ENCODE results near the gene TMC1.

The TMC1 gene

GRCh38 chr9:72779614-72780013, 258.2 kb downstream of the TMC1 start:
- no peak for TF ChIP-seq CTCF (conservative IDR thresholded peaks at IDR 0.05; ENCODE audit: low read depth, low read length)
- no peak overlapping the region for H3K4me3 ChIP-seq (ENCODE audit: low read length)
- DNase-seq (ENCODE audit: low read depth) = no peak

- no peak for DNase-seq (ENCODE audit: low read depth)
- H3K4me3 ChIP-seq (ENCODE audit: low read length) = no peak overlapping the region
- TF ChIP-seq CTCF (conservative IDR thresholded peaks at IDR 0.05; ENCODE audit: low read depth, low read length) = no peak
These were observed 265.5 kb downstream of the TMC1 start for GRCh38 chr9:72786948-72787347.

- H3K4me3 ChIP-seq (ENCODE audit: low read length) = no peak overlapping the region
- no peak for TF ChIP-seq CTCF (conservative IDR thresholded peaks at IDR 0.05; ENCODE audit: low read depth, low read length)
- no peak for DNase-seq (ENCODE audit: low read depth)
These were observed 267.7 kb downstream of the TMC1 start for GRCh38 chr9:72788966-72789735.

- no peak overlapping the region for H3K4me3 ChIP-seq (ENCODE audit: low read length)
- no peak for TF ChIP-seq CTCF (conservative IDR thresholded peaks at IDR 0.05; ENCODE audit: low read depth, low read length)
- DNase-seq (ENCODE audit: low read depth) = no peak
These were observed 268.5 kb downstream of the TMC1 start for GRCh38 chr9:72789885-72790284.

- no peak for DNase-seq (ENCODE audit: low read depth)
- H3K4me3 ChIP-seq (ENCODE audit: low read length) = no peak overlapping the region
- TF ChIP-seq CTCF (conservative IDR thresholded peaks at IDR 0.05; ENCODE audit: low read depth, low read length) = no peak
These were observed 269.6 kb downstream of the TMC1 start for GRCh38 chr9:72790989-72791388.

- TF ChIP-seq CTCF (conservative IDR thresholded peaks at IDR 0.05; ENCODE audit: low read depth, low read length) = no peak
- H3K4me3 ChIP-seq (ENCODE audit: low read length) = no peak overlapping the region
- DNase-seq (ENCODE audit: low read depth) = no peak
These were observed 270.0 kb downstream of the TMC1 start for GRCh38 chr9:72791436-72791835.

- DNase-seq (ENCODE audit: low read depth) = no peak
- TF ChIP-seq CTCF (conservative IDR thresholded peaks at IDR 0.05; ENCODE audit: low read depth, low read length) = no peak
- H3K4me3 ChIP-seq (ENCODE audit: low read length) = no peak overlapping the region
These were observed 273.5 kb downstream of the TMC1 start for GRCh38 chr9:72794946-72795345.

Measured in retinal pigment epithelial cell (primary cell).